ENCODE data around the gene TIMM50. TPM values are rescaled to one million over a fixed set of nuclear protein-coding genes. Genes with fewer than 3 reads are reported as not detected.

TIMM50 gene
- polyA plus RNA-seq, 1 donor from 2014 or later, result 66.2 TPM

GRCh38 chr19:39492225-39492624 lies 11.6 kb downstream of the TIMM50 start:
- no peak for TF ChIP-seq SMC3 (conservative IDR thresholded peaks at IDR 0.05; ENCODE audit: poor library complexity)
- TF ChIP-seq TAF1 (IDR thresholded peaks at IDR 0.05; ENCODE audit: low read depth), result no peak
- no peak for TF ChIP-seq MXI1 (conservative IDR thresholded peaks at IDR 0.05; ENCODE audit: poor library complexity, severe bottlenecking)
- no peak for TF ChIP-seq EZH2 (IDR thresholded peaks at IDR 0.05; ENCODE audit: borderline replicate concordance, insufficient read depth, low read length, poor library complexity, severe bottlenecking)
- TF ChIP-seq POLR2AphosphoS5 (IDR thresholded peaks at IDR 0.05), result no peak
- Histone ChIP-seq H3K79me2 (replicated peaks; ENCODE audit: insufficient read depth, low read length) (no peaks in the 10 kb centered on the region), H3K9ac (ENCODE audit: low read length) (no peak overlapping the region), H3K9me3 (ENCODE audit: low read length) (no peaks in the 10 kb centered on the region), H3K9me2 (ENCODE audit: insufficient read depth, low read length) (no peaks in the 10 kb centered on the region), H4K20me1 (ENCODE audit: insufficient read depth) (no peaks in the 10 kb centered on the region), H2AFZ (ENCODE audit: low read depth, low read length) (no peak overlapping the region), H3K4me3 (ENCODE audit: low read length) (no peak overlapping the region), H3K27ac (ENCODE audit: low read length) (no peak overlapping the region), H3K4me2 (ENCODE audit: low read length) (no peak overlapping the region), H3F3A (ENCODE audit: insufficient read depth, low read length, poor library complexity, severe bottlenecking) (no peaks in the 10 kb centered on the region), H3K36me3 (ENCODE audit: insufficient read depth, low read length) (no peaks in the 10 kb centered on the region), H3K27me3 (ENCODE audit: insufficient read depth, low read depth, low read length) (no peaks in the 10 kb centered on the region)

GRCh38 chr19:39492788-39493187 lies 12.2 kb downstream of the TIMM50 start:
- no peak overlapping the region for H3K4me2 ChIP-seq (ENCODE audit: low read length)
- no peaks in the 10 kb centered on the region for H3K9me2 ChIP-seq (ENCODE audit: insufficient read depth, low read length)
- TF ChIP-seq EZH2 (IDR thresholded peaks at IDR 0.05; ENCODE audit: borderline replicate concordance, insufficient read depth, low read length, poor library complexity, severe bottlenecking) (no peak), MXI1 (conservative IDR thresholded peaks at IDR 0.05; ENCODE audit: poor library complexity, severe bottlenecking) (no peak), POLR2AphosphoS5 (IDR thresholded peaks at IDR 0.05) (no peak), RAD21 (conservative IDR thresholded peaks at IDR 0.05) (no peak), CTCF (IDR thresholded peaks at IDR 0.05; ENCODE audit: poor library complexity, severe bottlenecking) (no peak), REST (IDR thresholded peaks at IDR 0.05; ENCODE audit: borderline replicate concordance) (no peak), SMC3 (conservative IDR thresholded peaks at IDR 0.05; ENCODE audit: poor library complexity) (no peak), EP300 (conservative IDR thresholded peaks at IDR 0.05; ENCODE audit: poor library complexity, severe bottlenecking) (no peak), TAF1 (IDR thresholded peaks at IDR 0.05; ENCODE audit: low read depth) (no peak)

More at GRCh38 chr19:39492788-39493187, 12.2 kb downstream of the TIMM50 start:
- H3K79me2 ChIP-seq (replicated peaks; ENCODE audit: insufficient read depth, low read length), result no peaks in the 10 kb centered on the region
- H3K27ac ChIP-seq (ENCODE audit: low read length), result no peak overlapping the region
- no peaks in the 10 kb centered on the region for H3K36me3 ChIP-seq (ENCODE audit: insufficient read depth, low read length)
- H2AFZ ChIP-seq (ENCODE audit: low read depth, low read length), result no peak overlapping the region
- H3K9ac ChIP-seq (ENCODE audit: low read length), result no peak overlapping the region
- H3K27me3 ChIP-seq (ENCODE audit: insufficient read depth, low read depth, low read length), result no peaks in the 10 kb centered on the region
- no peaks in the 10 kb centered on the region for H4K20me1 ChIP-seq (ENCODE audit: insufficient read depth)
- H3F3A ChIP-seq (ENCODE audit: insufficient read depth, low read length, poor library complexity, severe bottlenecking), result no peaks in the 10 kb centered on the region
- no peak overlapping the region for H3K4me3 ChIP-seq (ENCODE audit: low read length)
- H3K9me3 ChIP-seq (ENCODE audit: low read length), result no peaks in the 10 kb centered on the region

All from neural cell (in vitro differentiated cells).